Skeletal muscle tissue (tissue), 4 donors: Measurements from ENCODE around the gene CREM. TPM values are rescaled to one million over a fixed set of nuclear protein-coding genes. Genes with fewer than 3 reads are reported as not detected.
A peak's percentile ranks its signal among the peaks of the same experiment; 100 is the strongest.

ENCODE experiments used
- H3K27ac ChIP-seq: one replicate; pipeline ENCODE4 v1.7.0; 2013; ENCODE audit warnings: mild to moderate bottlenecking, low read depth, low read length, inconsistent platforms
- H3K27me3 ChIP-seq, 3 donors: one replicate each; pipeline ENCODE4 v1.7.0; 2013; ENCODE audit warnings: low read length in 3 of 3; ENCODE audit not compliant: control insufficient read depth in 3 of 3, insufficient read depth in 3 of 3
- H3K36me3 ChIP-seq, 3 donors: one replicate each; pipeline ENCODE4 v1.7.0; 2013; ENCODE audit warnings: low read length in 3 of 3; ENCODE audit not compliant: control insufficient read depth in 3 of 3, insufficient read depth in 3 of 3
- H3K4me1 ChIP-seq, 3 donors: one replicate each; pipeline ENCODE4 v1.7.0; 2013; ENCODE audit warnings: low read length in 3 of 3, mild to moderate bottlenecking in 3 of 3; ENCODE audit not compliant: control insufficient read depth in 3 of 3, insufficient read depth in 3 of 3
- H3K4me3 ChIP-seq, 3 donors: one replicate each; pipeline ENCODE4 v1.7.0; 2013; ENCODE audit warnings: low read length in 3 of 3
- H3K9ac ChIP-seq, 3 donors: one replicate each; pipeline ENCODE4 v1.7.0; 2013; ENCODE audit warnings: low read length in 3 of 3, mild to moderate bottlenecking in 3 of 3, moderate library complexity in 2 of 3, low read depth in 1 of 3
- H3K9me3 ChIP-seq, 3 donors: one replicate each; pipeline ENCODE4 v1.7.0; 2013; ENCODE audit warnings: low read length in 3 of 3; ENCODE audit not compliant: control insufficient read depth in 3 of 3
- total RNA-seq: library from RNA; depleted of rRNA; stranded (reverse); fragments of >200 nt; gene quantifications from one replicate; pipeline ENCODE4 v1.2.3, GENCODE V29; 2014
- donor health status: Osteomylitis.

CREM gene
- total RNA-seq, 1 donor from 2014 or later = 21.4 TPM

DNA sequence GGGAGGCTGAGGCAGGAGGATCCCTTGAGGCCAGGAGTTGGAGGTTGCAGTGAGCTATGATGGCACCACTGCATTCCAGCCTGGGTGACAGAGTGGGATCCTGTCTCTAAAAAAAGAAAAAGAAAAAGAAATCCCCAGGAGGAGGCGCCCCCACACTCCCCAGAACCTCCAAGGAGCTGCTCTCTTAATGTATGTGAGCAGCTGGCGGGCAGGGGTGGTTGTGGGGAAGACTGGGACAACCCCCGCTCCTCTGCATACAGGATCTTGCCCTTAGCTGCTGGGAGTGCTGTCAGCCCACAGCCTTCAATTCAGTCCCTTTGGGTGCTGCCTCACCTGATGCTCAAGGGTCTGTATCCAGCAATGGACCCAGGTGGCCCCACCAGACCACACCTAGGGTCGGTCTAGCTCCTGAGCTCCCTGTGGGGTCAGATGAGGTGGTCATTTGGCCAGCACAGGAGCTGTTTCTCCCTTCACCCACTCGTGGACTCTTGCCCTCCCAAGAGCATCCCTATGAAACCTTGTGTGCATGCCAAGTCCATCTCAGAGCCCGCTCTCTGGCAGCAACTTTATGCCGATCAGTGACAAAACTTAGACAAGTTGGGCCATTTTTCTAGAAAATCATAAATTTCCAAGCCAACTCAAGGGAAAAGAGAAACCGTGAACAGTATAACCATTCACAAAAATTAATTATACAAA, 97.5 kb downstream of the CREM start:
- no peak overlapping the region for H3K4me3 ChIP-seq
- H3K9ac ChIP-seq = no peak overlapping the region
- no peaks in the 10 kb centered on the region for H3K9me3 ChIP-seq
- H3K4me1 ChIP-seq = no peaks in the 10 kb centered on the region
- no peak overlapping the region for H3K27ac ChIP-seq
- no peaks in the 10 kb centered on the region for H3K36me3 ChIP-seq
- H3K27me3 ChIP-seq = no peaks in the 10 kb centered on the region

- Histone ChIP-seq H3K9ac (no peak overlapping the region), H3K9me3 (no peaks in the 10 kb centered on the region), H3K4me3 (no peak overlapping the region), H3K27me3 (no peaks in the 10 kb centered on the region), H3K27ac (no peak overlapping the region), H3K4me1 (no peaks in the 10 kb centered on the region), H3K36me3 (no peaks in the 10 kb centered on the region)
Measured at GRCh38 chr10:35225204-35225603, 98.6 kb downstream of the CREM start.

GRCh38 chr10:35226507-35226906, 99.9 kb downstream of the CREM start:
- H3K27me3 ChIP-seq = no peaks in the 10 kb centered on the region
- no peak overlapping the region for H3K27ac ChIP-seq

GRCh38 chr10:35228058-35228457, 101.4 kb downstream of the CREM start:
- Histone ChIP-seq H3K4me1 (no peaks in the 10 kb centered on the region), H3K36me3 (no peaks in the 10 kb centered on the region), H3K4me3 (no peak overlapping the region), H3K27ac (no peak overlapping the region), H3K27me3 (no peaks in the 10 kb centered on the region), H3K9ac (no peak overlapping the region), H3K9me3 (no peaks in the 10 kb centered on the region)

More at GRCh38 chr10:35226507-35226906, 99.9 kb downstream of the CREM start:
- Histone ChIP-seq H3K9ac (no peak overlapping the region), H3K36me3 (no peaks in the 10 kb centered on the region), H3K4me1 (no peaks in the 10 kb centered on the region), H3K4me3 (no peak overlapping the region), H3K9me3 (no peaks in the 10 kb centered on the region)

- H3K4me1 ChIP-seq = no peaks in the 10 kb centered on the region
- no peaks in the 10 kb centered on the region for H3K9me3 ChIP-seq
- no peaks in the 10 kb centered on the region for H3K27me3 ChIP-seq
Measured at GRCh38 chr10:35231646-35232045, 105.0 kb downstream of the CREM start.

DNA sequence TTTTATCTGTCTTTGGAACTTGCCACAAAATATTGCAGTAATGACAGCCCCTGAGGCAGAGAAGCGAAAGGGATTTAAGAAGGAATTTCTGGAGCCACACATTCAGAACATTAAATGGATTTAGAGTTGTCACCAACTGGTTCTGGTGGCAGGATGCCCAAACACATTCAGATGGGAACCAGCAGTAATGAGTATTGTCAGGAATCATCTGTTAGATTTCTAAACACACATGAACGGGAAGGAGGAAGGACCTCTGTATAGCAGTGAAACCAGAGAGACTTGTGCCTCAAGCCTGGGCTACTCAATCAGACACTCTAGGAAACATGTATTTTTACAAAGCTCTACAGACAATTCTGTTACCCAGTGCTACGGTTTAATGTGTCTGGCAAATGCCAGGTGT, 105.9 kb downstream of the CREM start:
- H3K4me3 ChIP-seq = no peak overlapping the region
- no peaks in the 10 kb centered on the region for H3K9me3 ChIP-seq
- H3K4me1 ChIP-seq = no peaks in the 10 kb centered on the region
- no peaks in the 10 kb centered on the region for H3K36me3 ChIP-seq
- no peak overlapping the region for H3K27ac ChIP-seq
- H3K9ac ChIP-seq = peak overlapping the region in 1 of 3 donors; percentile 33
- H3K27me3 ChIP-seq = no peaks in the 10 kb centered on the region

More at GRCh38 chr10:35231646-35232045, 105.0 kb downstream of the CREM start:
- H3K27ac ChIP-seq = no peak overlapping the region
- H3K36me3 ChIP-seq = no peaks in the 10 kb centered on the region
- no peak overlapping the region for H3K9ac ChIP-seq
- H3K4me3 ChIP-seq = no peak overlapping the region

DNA sequence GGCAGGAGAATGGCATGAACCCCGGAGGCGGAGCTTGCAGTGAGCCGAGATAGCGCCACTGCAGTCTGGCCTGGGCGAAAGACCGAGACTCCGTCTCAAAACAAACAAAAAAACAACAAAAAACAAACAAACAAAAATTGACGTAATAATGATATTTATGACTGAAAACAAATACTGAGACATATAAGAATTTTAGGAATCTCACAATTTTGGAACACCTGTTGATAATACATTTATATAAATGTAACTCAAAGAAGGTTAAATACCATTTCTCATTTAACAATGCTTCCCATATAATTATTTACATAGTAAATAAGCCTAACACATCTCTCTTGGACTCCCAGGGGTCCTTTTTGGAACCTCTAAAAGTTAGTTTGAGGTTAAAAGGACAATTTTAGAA, 107.4 kb downstream of the CREM start:
- Histone ChIP-seq H3K4me3 (no peak overlapping the region), H3K27me3 (no peaks in the 10 kb centered on the region), H3K9me3 (no peaks in the 10 kb centered on the region), H3K9ac (no peak overlapping the region), H3K27ac (no peak overlapping the region), H3K4me1 (no peaks in the 10 kb centered on the region), H3K36me3 (no peaks in the 10 kb centered on the region)

DNA sequence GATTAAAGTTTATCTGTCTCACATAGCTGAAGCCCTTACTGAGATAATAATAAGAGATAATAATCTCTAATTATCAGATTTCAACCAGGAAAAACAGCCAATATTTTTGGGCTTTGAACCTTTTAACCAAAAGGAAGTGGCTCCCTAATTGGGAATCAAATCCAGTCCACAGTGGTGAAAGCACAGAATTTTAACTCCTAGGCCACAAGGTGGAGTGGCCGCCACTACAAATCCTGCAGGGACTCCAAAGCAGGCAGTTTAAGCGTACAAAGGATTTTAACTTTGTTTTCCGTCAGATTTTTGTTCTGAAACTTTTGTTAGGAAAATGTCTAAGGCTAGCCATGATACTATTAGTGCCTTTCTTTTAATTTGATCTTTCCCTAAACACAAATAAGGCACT, 110.1 kb downstream of the CREM start:
- H3K36me3 ChIP-seq = no peaks in the 10 kb centered on the region
- H3K27ac ChIP-seq = no peak overlapping the region
- H3K27me3 ChIP-seq = no peaks in the 10 kb centered on the region
- no peak overlapping the region for H3K9ac ChIP-seq
- no peaks in the 10 kb centered on the region for H3K4me1 ChIP-seq
- H3K4me3 ChIP-seq = no peak overlapping the region
- H3K9me3 ChIP-seq = no peaks in the 10 kb centered on the region

DNA sequence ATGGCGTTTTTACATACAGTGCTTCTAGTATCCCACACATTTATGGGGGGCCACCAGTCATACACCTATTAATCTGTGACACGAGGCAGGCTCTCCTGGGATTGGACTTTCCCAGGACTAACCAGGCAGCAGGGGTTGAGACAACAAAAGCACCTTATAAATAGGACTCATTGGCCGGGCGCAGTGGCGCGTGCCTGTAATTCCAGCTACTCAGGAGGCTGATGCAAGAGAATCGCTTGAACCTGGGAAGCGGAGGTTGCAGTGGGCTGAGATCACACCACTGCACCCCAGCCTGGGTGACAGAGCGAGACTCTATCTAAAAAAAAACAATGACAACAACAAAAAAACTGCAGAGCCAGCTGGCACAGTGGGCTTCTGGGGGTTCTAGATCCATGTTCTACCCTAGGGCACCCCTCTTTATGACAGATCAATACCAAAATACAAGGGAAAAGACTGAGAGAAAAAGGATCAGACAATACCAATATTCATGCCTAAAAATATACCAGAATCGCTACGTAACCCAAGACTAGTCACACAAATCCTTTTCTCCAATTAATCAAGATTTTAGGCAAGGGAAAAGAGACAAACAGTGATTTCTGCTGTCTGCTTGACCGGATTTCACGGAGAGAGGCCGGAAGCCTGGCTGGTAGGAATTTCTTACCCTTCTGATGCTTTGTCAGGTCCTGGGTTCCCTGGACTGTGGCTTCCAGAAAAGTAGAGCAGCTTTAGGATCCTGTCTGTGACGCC, 111.3 kb downstream of the CREM start:
- no peak overlapping the region for H3K9ac ChIP-seq

GRCh38 chr10:35244549-35244948, 117.9 kb downstream of the CREM start:
- H3K4me1 ChIP-seq = no peaks in the 10 kb centered on the region
- no peak overlapping the region for H3K27ac ChIP-seq
- no peak overlapping the region for H3K9ac ChIP-seq
- no peaks in the 10 kb centered on the region for H3K9me3 ChIP-seq
- H3K36me3 ChIP-seq = no peaks in the 10 kb centered on the region
- H3K27me3 ChIP-seq = no peaks in the 10 kb centered on the region
- no peak overlapping the region for H3K4me3 ChIP-seq

More for the DNA sequence above, 111.3 kb downstream of the CREM start:
- no peaks in the 10 kb centered on the region for H3K36me3 ChIP-seq
- no peak overlapping the region for H3K27ac ChIP-seq
- no peaks in the 10 kb centered on the region for H3K27me3 ChIP-seq
- no peaks in the 10 kb centered on the region for H3K9me3 ChIP-seq
- no peak overlapping the region for H3K4me3 ChIP-seq
- H3K4me1 ChIP-seq = no peaks in the 10 kb centered on the region
